CD4-positive, alpha-beta T cell treated with Interleukin-17A for 1 hour (primary cell): Measurements from ENCODE around the gene RAI14.

Experiments used
- DNase-seq: peaks from one replicate; pipeline ENCODE4 v3.0.0-alpha.2; 2020

The RAI14 gene

GRCh38 chr5:34656001-34656699 lies at the start of gene RAI14:
RAI14 (plus strand) TSS chr5:34656328; CDS start chr5:34686920, 30,592 bp downstream.
- DNase-seq: no peak

GRCh38 chr5:34608368-34608767 lies 47.8 kb upstream of the RAI14 start:
- DNase-seq: no peak

DNA sequence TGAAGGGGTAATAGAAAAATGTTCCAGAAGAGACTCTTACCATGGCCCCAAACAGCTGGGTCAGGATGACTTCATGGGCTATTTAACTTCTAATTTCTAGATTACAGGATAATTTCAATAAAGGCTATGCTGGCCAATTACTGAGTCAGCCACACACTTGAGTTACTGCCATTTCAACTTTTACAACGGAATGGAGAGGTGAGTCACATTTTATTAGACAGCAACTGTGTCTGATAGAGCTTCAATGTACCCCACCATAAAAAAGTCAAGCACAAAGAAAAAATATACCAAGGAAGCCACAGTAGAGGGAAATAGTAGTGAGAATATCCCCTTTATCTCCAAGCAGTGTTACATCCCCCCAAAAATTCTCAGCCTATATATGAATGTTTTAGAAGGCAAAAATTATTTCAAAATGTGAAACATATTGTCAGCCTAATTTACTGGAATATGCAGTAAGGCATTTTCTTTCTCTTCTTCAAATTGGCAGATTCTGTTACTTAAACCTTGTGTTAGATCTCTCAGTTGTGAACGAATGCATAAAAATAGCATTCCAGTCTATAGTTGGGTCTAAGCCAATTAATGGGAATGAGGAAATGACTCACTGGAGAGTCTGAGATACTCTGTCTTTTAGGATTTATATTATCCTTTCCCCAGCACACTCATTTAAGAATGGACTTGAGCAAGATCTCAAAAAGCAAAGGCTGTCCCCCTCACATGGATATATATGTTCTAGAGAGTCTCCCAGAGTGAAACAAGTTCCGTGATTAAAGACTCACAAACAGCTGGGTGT lies 47.1 kb upstream of the RAI14 start:
- no peak for DNase-seq

DNA sequence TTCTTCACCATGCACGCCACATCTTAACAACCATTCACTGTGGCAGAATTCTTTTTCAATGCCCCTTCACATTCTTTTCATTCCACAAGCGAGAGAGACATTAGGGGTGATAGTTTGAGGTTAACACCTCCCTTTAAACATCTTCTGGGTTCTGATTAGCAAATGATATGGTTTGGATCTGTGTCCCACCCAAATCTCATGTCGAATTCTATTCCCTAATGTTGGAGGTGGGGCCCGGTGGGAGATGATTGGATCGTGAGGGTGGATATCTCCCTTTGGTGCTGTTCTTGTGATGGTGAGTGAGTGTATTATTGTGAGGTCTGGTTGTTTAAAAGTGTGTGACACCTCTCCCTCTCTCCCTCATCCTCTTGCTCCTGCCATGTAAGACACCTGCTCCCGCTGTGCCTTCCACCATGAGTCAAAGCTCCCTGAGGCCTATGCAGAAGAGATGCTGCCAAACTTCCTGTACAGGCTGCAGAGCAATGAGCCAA lies 46.1 kb upstream of the RAI14 start:
- DNase-seq: no peak

- DNase-seq: no peak
These were observed 45.6 kb upstream of the RAI14 start for GRCh38 chr5:34610546-34610945.

GRCh38 chr5:34611464-34612415 lies 44.4 kb upstream of the RAI14 start:
- DNase-seq: no peak

- DNase-seq: no peak
These were observed 39.5 kb upstream of the RAI14 start for GRCh38 chr5:34616651-34617050.

GRCh38 chr5:34618371-34619065 lies 37.6 kb upstream of the RAI14 start:
- DNase-seq: no peak

DNA sequence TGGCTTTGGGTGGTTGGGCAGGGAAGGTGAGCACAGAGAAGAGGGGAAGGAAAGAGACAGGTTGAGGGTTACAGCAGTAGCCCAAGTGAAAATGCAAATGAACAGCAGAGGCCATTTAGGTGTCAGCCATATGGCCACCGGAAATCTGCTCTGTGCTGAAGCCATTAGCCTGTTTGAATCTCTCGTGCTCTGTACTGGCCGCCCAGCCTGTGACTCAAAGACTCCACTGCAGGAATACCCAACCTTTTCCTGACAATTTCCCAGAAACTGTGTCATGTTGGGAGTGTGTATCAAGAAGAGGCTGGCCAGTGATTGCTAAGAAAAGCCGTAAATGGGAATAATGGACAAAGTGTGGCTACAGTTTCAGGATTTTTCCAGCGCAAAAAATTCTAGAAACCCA lies 35.9 kb upstream of the RAI14 start:
- no peak for DNase-seq

- DNase-seq: no peak
These were observed 34.6 kb upstream of the RAI14 start for GRCh38 chr5:34621277-34622097.

DNA sequence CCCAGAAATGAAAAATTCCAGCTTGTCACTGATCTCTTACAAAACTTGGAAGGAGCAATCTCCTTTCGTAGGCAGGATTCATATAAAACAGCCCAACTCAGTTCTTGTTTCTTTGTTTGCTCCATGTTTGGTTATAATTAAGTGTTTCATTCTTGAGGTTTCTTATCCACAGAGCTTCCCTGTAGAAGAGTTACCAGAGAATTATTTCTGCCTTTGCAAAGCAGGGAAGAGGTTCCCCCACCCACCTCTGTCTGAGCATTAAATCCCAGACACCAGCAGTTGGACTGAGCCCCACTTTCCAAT lies 34.1 kb upstream of the RAI14 start:
- DNase-seq: no peak

GRCh38 chr5:34624691-34625090 lies 31.4 kb upstream of the RAI14 start:
- no peak for DNase-seq

DNA sequence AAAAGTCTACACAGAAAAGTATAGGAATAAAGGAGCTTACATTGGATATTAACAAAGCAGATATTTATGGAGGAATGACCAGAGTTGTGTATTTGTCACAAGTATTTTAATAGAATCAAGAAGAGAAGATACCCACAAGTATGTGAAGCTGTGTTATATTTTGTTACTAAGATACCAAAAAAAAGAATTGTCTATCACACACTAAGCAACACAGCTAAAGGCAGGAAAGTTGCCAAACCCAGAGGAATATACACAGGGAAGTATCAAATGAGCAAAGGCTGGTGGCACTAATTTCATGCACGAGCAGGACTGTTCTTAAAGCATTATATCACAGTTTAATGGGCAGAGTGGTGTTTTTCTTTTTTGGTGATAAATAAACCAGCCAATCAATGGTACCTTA lies 30.9 kb upstream of the RAI14 start:
- no peak for DNase-seq

GRCh38 chr5:34626036-34626435 lies 30.1 kb upstream of the RAI14 start:
- DNase-seq: no peak

DNA sequence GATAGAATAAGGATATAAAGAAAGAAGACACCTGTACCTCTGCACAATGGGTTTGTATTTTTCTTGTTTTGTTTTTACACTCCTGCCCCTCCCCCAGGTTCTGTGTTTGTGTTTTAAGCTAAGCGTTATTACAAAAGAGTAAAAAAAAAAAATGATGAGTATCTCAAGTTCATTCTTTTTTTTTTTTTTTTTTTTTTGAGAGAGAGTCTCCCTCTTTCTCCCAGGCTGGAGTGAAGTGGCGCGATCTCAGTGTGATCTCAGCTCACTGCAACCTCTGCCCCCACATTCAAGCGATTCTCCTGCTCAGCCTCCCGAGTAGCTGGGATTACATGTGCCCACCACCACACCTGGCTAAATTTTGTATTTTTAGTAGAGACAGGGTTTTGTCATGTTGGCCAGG lies 29.4 kb upstream of the RAI14 start:
- DNase-seq: no peak

- DNase-seq: no peak
These were observed 28.3 kb upstream of the RAI14 start for GRCh38 chr5:34627794-34628193.

GRCh38 chr5:34628373-34628772 lies 27.8 kb upstream of the RAI14 start:
- no peak for DNase-seq

DNA sequence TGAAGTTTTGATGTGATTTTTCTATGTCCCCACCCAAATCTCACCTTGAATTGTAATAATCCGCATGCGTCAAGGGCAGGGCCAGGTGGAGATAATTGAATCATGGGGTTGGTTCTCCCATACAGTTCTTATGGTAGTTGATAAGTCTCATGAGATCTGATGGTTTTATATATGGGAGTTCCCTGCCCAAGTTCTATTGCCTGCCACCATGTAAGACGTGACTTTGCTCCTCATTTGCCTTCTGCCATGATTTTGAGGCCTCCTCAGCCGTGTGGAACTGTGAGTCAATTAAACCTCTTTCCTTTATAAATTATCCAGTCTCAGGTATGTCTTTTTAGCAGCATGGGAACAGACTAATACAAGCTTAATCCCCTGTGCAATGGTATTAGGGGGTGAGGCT lies 25.5 kb upstream of the RAI14 start:
- no peak for DNase-seq

DNA sequence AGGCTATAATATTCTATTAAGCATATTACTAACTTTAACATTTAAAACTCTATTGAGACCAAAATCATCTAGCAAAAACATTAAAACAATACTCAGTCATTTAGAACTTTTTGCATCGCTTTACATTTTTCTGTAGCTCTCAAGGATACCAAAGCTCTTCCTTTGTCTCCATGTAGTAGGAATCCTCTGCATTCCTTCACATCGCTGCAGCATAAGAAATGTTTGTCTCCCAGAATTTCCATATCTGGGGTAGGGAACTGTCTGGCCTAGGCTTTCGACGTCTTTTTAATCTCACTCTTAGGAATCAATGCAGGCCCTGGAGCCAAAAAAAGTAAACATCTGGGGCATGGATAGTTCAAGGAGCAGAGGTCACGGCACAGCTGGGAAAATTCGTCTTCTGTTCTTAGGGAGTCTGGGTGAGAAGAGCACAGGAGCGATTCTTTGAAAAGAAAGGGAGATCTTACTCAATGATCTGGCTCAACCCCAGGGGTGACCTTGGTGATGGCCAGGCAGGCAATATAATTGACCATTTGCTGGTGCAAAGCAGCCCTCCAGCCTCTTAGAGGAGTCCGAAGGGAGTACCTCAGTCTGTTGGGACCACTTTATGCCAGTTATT lies 23.2 kb upstream of the RAI14 start:
- DNase-seq: no peak

- no peak for DNase-seq
These were observed 16.1 kb upstream of the RAI14 start for GRCh38 chr5:34639852-34640626.
